Mesothelial cell of epicardium (in vitro differentiated cells): ENCODE measurements around the gene SKOR1. TPM values are rescaled to one million over a fixed set of nuclear protein-coding genes. Genes with fewer than 3 reads are reported as not detected.

ENCODE experiments used
- DNase-seq, 2 experiments: peaks; one replicate each; pipeline ENCODE4 v3.0.0; 2021; ENCODE audit warnings: low spot score in 2 of 2; ENCODE audit not compliant: unreplicated experiment in 2 of 2
- H3K27ac Mint-ChIP-seq: 2 replicates; pipeline ENCODE4 v1.8.0; 2021; ENCODE audit warnings: mixed read lengths
- H3K27me3 Mint-ChIP-seq: 2 replicates; pipeline ENCODE4 v1.8.0; 2021; ENCODE audit warnings: low read depth, mixed read lengths
- H3K36me3 Mint-ChIP-seq: 2 replicates; pipeline ENCODE4 v1.8.0; 2021; ENCODE audit warnings: mixed read lengths
- H3K4me1 Mint-ChIP-seq: 2 replicates; pipeline ENCODE4 v1.8.0; 2021; ENCODE audit warnings: mixed read lengths
- H3K4me3 Mint-ChIP-seq: 2 replicates; pipeline ENCODE4 v1.8.0; 2021; ENCODE audit warnings: mild to moderate bottlenecking, moderate library complexity, mixed read lengths
- H3K9me3 Mint-ChIP-seq: 2 replicates; pipeline ENCODE4 v1.8.0; 2021; ENCODE audit warnings: mixed read lengths
- total RNA-seq: library from RNA; stranded (reverse); gene quantifications from 3 replicates; pipeline ENCODE4 v1.2.1, GENCODE V29; 2021
- TF ChIP-seq, protein P1 (sequence below): fragments of 200-600 bp; sonication (generic); IDR thresholded peaks from one replicate; pipeline ENCODE4 v1.5.0; 2021; ENCODE audit warnings: antibody characterized with exemption; ENCODE audit not compliant: unreplicated experiment

Gene SKOR1
- total RNA-seq, 1 donor from 2014 or later, result 1.1 TPM

DNA sequence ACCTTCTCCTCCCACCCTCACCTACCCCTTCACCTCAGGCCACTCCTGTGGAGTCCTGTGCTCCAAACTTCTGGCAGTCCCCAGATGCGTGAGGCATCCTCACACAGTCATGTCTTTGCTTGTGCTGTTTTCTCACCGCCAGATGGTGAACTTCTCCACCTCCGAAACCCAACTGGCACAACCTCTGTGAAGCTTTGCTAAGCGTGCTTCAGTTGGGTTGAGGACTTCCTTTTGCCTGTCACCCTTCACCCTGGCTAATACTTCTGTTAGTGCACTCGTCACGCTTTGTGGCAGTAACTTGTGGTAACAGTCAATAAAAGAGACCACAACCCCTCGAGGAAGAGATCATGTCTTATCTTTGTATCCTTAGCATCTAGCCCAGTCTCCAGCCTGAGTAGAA is 42.0 kb upstream of the SKOR1 start:
- no peak for DNase-seq
- no peak overlapping the region for H3K27ac Mint-ChIP-seq
- peaks cover 5% of the 10 kb centered on the region for H3K27me3 Mint-ChIP-seq
- peaks cover 4% of the 10 kb centered on the region for H3K36me3 Mint-ChIP-seq
- no peak overlapping the region for H3K4me3 Mint-ChIP-seq
- no peaks in the 10 kb centered on the region for H3K9me3 Mint-ChIP-seq
- TF ChIP-seq, protein P1, sequence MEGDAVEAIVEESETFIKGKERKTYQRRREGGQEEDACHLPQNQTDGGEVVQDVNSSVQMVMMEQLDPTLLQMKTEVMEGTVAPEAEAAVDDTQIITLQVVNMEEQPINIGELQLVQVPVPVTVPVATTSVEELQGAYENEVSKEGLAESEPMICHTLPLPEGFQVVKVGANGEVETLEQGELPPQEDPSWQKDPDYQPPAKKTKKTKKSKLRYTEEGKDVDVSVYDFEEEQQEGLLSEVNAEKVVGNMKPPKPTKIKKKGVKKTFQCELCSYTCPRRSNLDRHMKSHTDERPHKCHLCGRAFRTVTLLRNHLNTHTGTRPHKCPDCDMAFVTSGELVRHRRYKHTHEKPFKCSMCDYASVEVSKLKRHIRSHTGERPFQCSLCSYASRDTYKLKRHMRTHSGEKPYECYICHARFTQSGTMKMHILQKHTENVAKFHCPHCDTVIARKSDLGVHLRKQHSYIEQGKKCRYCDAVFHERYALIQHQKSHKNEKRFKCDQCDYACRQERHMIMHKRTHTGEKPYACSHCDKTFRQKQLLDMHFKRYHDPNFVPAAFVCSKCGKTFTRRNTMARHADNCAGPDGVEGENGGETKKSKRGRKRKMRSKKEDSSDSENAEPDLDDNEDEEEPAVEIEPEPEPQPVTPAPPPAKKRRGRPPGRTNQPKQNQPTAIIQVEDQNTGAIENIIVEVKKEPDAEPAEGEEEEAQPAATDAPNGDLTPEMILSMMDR, result no peak
- H3K4me1 Mint-ChIP-seq, result peaks cover 2% of the 10 kb centered on the region

DNA sequence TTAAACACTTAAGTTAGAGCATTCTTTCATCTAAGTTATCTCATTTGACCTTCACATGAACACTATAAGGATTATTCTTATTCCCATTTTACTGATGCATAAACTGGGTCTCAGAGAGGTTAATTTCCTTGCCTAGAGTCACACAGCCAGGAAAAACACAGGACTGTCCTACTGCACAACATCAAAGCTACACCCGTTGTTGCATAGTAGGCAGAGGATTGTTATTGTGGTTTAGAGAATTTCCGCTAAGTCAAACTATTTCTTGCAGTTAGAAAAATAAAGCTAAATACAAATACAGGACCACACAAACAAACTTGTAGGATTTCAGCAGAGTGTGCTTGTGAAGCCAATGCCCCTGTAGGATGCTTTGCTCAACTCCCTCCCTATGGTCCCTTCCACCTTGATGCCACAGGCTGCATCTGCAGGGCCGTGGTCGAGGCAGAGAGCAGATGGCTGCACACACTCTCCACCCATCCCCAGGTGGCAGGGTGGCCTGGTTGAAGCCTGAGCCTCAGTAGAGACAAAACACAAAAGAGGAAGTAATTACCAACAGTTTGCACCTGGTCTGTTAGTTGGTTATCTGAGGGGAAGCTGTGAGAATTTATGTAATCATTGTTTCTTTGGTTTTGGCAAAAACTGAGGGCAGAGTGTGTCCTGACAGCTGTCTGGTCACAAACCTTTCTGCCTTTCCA is 41.1 kb upstream of the SKOR1 start:
- Mint-ChIP-seq H3K9me3 (no peaks in the 10 kb centered on the region), H3K27ac (no peak overlapping the region), H3K36me3 (peaks cover 4% of the 10 kb centered on the region), H3K27me3 (peaks cover 3% of the 10 kb centered on the region), H3K4me1 (peaks cover 2% of the 10 kb centered on the region), H3K4me3 (no peak overlapping the region)
- no peak for DNase-seq
- TF ChIP-seq, protein P1, result no peak

DNA sequence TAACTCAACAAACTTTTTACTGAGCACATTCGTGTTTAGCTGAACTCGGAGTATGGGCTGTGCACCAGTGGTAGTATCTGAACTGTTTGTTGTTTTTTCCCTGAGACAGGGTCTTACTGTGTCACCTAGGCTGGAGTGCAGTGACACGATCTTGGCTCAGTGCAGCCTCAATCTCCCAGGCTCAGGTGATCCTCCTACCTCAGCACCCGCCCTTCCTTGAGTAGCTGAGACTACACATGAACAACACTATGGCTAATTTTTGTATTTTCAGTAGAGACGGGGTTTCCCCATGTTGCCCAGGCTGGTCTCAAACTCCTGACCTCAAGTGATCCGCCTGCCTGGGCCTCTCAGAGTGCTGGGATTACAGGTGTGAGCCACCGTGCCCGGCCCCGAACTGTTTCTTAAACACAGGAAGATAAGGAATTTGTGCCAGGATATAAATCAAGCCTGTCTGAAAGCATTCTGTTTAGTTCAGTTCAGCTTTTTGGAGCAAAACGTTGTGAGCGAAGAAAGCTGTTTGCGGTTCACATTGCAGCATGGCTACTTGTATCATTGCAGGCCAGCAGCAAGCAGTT is 40.4 kb upstream of the SKOR1 start:
- no peak overlapping the region for H3K27ac Mint-ChIP-seq
- H3K27me3 Mint-ChIP-seq, result peaks cover 3% of the 10 kb centered on the region
- TF ChIP-seq, protein P1, result no peak
- H3K9me3 Mint-ChIP-seq, result no peaks in the 10 kb centered on the region
- H3K36me3 Mint-ChIP-seq, result peaks cover 5% of the 10 kb centered on the region
- no peak overlapping the region for H3K4me3 Mint-ChIP-seq
- H3K4me1 Mint-ChIP-seq, result no peaks in the 10 kb centered on the region
- no peak for DNase-seq

GRCh38 chr15:67785431-67785830 is 39.9 kb upstream of the SKOR1 start:
- H3K27ac Mint-ChIP-seq, result no peak overlapping the region
- no peak overlapping the region for H3K4me3 Mint-ChIP-seq
- TF ChIP-seq, protein P1, result no peak
- peaks cover 5% of the 10 kb centered on the region for H3K36me3 Mint-ChIP-seq
- H3K4me1 Mint-ChIP-seq, result no peaks in the 10 kb centered on the region
- peaks cover 3% of the 10 kb centered on the region for H3K27me3 Mint-ChIP-seq
- no peaks in the 10 kb centered on the region for H3K9me3 Mint-ChIP-seq
- DNase-seq, result no peak

GRCh38 chr15:67786646-67787045 is 38.7 kb upstream of the SKOR1 start:
- H3K9me3 Mint-ChIP-seq, result no peaks in the 10 kb centered on the region
- peaks cover 3% of the 10 kb centered on the region for H3K27me3 Mint-ChIP-seq
- DNase-seq, result no peak
- H3K4me3 Mint-ChIP-seq, result no peak overlapping the region
- H3K36me3 Mint-ChIP-seq, result peaks cover 5% of the 10 kb centered on the region
- TF ChIP-seq, protein P1, result no peak
- H3K4me1 Mint-ChIP-seq, result peaks cover under 1% of the 10 kb centered on the region
- no peak overlapping the region for H3K27ac Mint-ChIP-seq
